ENCODE measurements around the gene NELL2.

Gene NELL2

DNA sequence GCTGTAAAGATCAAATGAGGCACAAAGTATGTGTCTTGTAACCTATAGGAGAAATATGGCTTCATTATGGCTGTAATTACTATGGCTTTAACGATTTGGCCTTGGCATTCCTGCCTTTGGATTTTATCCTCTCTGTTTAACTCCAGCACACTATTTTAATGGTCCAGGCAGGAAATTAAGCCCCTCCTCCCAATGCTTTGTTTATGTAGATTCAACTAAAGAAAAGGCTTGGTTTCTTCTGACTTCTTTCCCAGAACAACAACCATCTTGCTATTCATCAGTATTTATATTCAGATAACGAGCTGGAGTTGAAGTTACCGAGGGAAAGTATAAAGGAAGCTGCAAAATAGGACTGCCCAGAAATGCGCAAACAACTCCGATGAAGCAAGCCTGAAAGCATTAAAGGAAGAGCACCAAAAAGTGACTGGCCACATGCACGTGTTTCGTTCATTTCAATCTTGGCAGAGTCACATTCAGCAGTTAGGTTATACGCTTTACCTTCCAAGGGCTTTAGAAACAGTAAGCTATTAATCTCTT, 104.6 kb downstream of the NELL2 start:
- H3K4me3 Mint-ChIP-seq, result no peak overlapping the region
- no peaks in the 10 kb centered on the region for H3K4me1 Mint-ChIP-seq
- TF ChIP-seq, protein P1, sequence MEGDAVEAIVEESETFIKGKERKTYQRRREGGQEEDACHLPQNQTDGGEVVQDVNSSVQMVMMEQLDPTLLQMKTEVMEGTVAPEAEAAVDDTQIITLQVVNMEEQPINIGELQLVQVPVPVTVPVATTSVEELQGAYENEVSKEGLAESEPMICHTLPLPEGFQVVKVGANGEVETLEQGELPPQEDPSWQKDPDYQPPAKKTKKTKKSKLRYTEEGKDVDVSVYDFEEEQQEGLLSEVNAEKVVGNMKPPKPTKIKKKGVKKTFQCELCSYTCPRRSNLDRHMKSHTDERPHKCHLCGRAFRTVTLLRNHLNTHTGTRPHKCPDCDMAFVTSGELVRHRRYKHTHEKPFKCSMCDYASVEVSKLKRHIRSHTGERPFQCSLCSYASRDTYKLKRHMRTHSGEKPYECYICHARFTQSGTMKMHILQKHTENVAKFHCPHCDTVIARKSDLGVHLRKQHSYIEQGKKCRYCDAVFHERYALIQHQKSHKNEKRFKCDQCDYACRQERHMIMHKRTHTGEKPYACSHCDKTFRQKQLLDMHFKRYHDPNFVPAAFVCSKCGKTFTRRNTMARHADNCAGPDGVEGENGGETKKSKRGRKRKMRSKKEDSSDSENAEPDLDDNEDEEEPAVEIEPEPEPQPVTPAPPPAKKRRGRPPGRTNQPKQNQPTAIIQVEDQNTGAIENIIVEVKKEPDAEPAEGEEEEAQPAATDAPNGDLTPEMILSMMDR (IDR thresholded peaks at IDR 0.05; ENCODE audit: unreplicated experiment in 3 of 3), result no peak
- no peaks in the 10 kb centered on the region for H3K36me3 Mint-ChIP-seq (ENCODE audit: low read depth)
- no peaks in the 10 kb centered on the region for H3K9me3 Mint-ChIP-seq
- no peak overlapping the region for H3K27ac Mint-ChIP-seq
- H3K27me3 Mint-ChIP-seq (ENCODE audit: low read depth), result no peaks in the 10 kb centered on the region

DNA sequence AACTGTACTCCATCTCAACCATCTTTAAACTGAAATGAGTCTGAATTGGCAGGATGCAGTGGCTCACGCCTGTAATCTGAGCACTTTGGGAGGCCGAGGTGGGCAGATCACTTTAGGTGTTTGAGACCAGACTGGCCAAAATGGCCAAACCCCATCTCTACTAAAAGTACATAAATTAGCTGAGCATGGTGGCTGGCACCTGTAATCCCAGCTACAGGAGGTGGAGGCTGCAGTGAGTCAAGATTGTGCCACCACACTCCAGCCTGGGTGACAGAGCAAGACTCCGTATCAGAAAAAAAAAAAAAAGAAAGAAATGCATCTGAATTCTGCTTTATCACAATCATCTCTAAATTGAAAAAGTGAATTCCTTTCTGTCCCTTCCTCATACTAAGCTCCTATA, 110.3 kb downstream of the NELL2 start:
- H3K9me3 Mint-ChIP-seq, result no peaks in the 10 kb centered on the region
- no peaks in the 10 kb centered on the region for H3K36me3 Mint-ChIP-seq (ENCODE audit: low read depth)
- H3K27ac Mint-ChIP-seq, result no peak overlapping the region
- no peaks in the 10 kb centered on the region for H3K4me1 Mint-ChIP-seq
- TF ChIP-seq, protein P1 (IDR thresholded peaks at IDR 0.05; ENCODE audit: unreplicated experiment in 3 of 3), result no peak
- no peak overlapping the region for H3K4me3 Mint-ChIP-seq
- no peaks in the 10 kb centered on the region for H3K27me3 Mint-ChIP-seq (ENCODE audit: low read depth)

DNA sequence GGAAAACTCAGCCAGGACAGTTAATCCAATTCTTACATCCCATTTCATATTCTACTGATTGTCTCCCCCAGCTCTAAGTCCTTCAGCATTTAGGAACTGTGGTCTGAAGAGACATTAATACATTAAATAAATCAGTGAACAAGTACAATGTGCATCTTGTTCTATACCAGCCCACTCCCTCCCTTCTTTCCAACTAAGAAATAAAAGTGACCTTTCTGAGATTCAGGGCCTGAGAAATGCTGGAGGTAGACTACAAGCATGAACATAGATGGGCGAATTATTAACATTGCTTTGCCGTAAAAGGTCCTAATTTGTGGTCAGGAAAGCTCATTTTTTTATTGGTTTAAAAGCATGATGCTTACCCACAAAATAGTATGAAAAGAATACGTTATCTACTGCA, 113.1 kb downstream of the NELL2 start:
- TF ChIP-seq, protein P1 (IDR thresholded peaks at IDR 0.05; ENCODE audit: unreplicated experiment in 3 of 3), result no peak
- H3K9me3 Mint-ChIP-seq, result no peaks in the 10 kb centered on the region
- H3K36me3 Mint-ChIP-seq (ENCODE audit: low read depth), result no peaks in the 10 kb centered on the region
- no peaks in the 10 kb centered on the region for H3K27me3 Mint-ChIP-seq (ENCODE audit: low read depth)
- peak overlapping the region in 1 of 3 experiments; percentile 48 for H3K27ac Mint-ChIP-seq
- H3K4me3 Mint-ChIP-seq, result no peak overlapping the region
- H3K4me1 Mint-ChIP-seq, result no peaks in the 10 kb centered on the region

DNA sequence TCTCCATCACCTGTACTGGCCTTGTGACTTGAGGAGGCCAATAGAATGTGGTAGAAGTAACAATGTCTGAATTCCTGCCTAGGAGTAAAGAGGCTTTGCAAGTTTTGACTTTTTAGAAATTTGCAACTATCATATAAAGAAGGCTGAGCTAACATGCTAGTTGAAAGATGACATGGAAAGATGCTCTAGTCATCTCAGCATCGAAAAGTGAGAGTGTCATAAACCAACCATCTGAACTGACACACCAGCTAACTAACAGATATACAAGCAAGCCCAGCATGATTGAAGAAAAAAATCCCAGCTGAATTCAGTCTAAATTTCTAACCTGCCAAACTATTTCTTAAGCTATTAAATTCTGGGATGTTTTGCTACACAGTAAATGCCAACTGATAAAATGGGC, 116.8 kb downstream of the NELL2 start:
- Mint-ChIP-seq H3K36me3 (ENCODE audit: low read depth) (no peaks in the 10 kb centered on the region), H3K4me1 (no peaks in the 10 kb centered on the region), H3K27me3 (ENCODE audit: low read depth) (no peaks in the 10 kb centered on the region), H3K27ac (no peak overlapping the region), H3K4me3 (no peak overlapping the region), H3K9me3 (no peaks in the 10 kb centered on the region)
- TF ChIP-seq, protein P1 (IDR thresholded peaks at IDR 0.05; ENCODE audit: unreplicated experiment in 3 of 3), result no peak

DNA sequence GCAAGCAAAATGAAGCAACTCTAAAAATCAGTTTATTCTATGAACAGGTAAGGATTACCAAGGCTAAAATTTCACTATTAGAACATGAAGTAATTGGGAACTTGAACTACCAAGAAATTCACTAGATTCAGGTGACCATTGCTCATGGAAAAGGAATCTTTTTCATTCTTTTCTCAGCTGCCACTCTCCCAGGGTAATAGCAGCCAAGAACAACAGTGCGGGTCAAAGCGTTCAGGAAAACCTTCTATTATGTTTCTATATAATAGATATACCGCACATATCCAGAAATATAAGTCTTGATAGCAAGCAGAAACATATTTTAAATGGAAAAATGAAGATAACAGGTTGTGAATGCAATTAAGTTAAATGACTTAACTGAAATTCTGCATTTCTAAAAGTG, 125.6 kb downstream of the NELL2 start:
- Mint-ChIP-seq H3K27ac (no peak overlapping the region), H3K4me1 (no peaks in the 10 kb centered on the region), H3K27me3 (ENCODE audit: low read depth) (no peaks in the 10 kb centered on the region), H3K36me3 (ENCODE audit: low read depth) (no peaks in the 10 kb centered on the region), H3K4me3 (no peak overlapping the region), H3K9me3 (peaks cover 4% of the 10 kb centered on the region)
- TF ChIP-seq, protein P1 (IDR thresholded peaks at IDR 0.05; ENCODE audit: unreplicated experiment in 3 of 3), result no peak

DNA sequence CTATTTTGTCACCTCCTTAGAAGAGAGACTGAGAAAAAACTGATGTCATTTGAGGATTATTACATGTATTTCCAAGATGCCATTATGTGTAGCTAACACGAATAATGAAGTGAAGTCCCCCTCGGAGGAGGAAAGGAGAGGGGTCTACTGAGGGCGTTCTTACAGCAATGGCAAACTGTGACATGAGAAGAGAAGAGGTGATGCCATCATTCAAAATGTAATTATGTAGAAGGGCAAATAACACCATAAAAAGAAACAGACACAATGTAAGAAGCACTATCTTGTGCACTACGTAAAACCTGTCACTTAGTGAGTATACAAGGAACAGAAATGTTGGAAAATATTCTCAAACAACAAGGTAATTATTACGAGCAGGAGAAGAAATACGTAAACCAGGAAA, 126.5 kb downstream of the NELL2 start:
- H3K36me3 Mint-ChIP-seq (ENCODE audit: low read depth), result no peaks in the 10 kb centered on the region
- H3K9me3 Mint-ChIP-seq, result peaks cover 4% of the 10 kb centered on the region
- H3K27me3 Mint-ChIP-seq (ENCODE audit: low read depth), result no peaks in the 10 kb centered on the region
- no peaks in the 10 kb centered on the region for H3K4me1 Mint-ChIP-seq
- H3K27ac Mint-ChIP-seq, result no peak overlapping the region
- TF ChIP-seq, protein P1 (IDR thresholded peaks at IDR 0.05; ENCODE audit: unreplicated experiment in 3 of 3), result no peak
- H3K4me3 Mint-ChIP-seq, result no peak overlapping the region

Data from nephron (organoid).